IPS-NIHi7 (cell line): ENCODE results near the gene RSAD2.
"Not testable (repeated sequence)": the region's sequence is repeated elsewhere in the genome, so short reads cannot be mapped to it uniquely, and the experiment has no call there.

ENCODE experiments used
- DNase-seq: peaks from one replicate; pipeline ENCODE4 v3.0.0; 2012; ENCODE audit warnings: mixed read lengths; ENCODE audit errors: extremely low spot score

RSAD2 gene, protein sequence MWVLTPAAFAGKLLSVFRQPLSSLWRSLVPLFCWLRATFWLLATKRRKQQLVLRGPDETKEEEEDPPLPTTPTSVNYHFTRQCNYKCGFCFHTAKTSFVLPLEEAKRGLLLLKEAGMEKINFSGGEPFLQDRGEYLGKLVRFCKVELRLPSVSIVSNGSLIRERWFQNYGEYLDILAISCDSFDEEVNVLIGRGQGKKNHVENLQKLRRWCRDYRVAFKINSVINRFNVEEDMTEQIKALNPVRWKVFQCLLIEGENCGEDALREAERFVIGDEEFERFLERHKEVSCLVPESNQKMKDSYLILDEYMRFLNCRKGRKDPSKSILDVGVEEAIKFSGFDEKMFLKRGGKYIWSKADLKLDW

DNA sequence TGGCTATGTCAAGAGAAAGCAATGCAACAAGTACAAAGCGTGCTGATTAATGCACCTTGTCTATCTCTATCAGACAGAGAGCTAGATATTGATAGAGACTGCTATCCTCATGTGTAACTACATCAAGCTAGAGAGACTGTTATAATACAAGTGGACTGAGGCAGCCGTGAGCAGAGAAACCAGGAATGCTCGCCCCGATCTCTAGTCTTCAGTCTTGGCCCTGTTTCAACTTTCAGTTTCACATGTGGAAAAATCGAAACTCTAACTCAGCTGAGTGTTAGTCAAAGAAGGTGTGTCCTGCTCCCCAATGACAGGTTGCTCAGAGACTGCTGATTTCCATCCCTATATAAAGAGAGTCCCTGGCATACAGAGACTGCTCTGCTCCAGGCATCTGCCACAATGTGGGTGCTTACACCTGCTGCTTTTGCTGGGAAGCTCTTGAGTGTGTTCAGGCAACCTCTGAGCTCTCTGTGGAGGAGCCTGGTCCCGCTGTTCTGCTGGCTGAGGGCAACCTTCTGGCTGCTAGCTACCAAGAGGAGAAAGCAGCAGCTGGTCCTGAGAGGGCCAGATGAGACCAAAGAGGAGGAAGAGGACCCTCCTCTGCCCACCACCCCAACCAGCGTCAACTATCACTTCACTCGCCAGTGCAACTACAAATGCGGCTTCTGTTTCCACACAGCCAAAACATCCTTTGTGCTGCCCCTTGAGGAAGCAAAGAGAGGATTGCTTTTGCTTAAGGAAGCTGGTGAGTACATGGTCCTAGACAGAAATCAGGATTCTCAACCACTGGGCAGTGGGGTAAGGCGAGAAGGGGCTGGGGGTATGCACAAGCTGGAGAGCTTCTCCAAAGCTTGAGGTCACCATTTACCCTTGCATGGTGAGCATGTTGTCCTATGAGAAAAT lies at the start of gene RSAD2:
Gene RSAD2 (plus strand): TSS at position 376 of the 903 bp plus-strand sequence. CDS start 24 bp downstream, at position 400.
- DNase-seq = no peak

DNA sequence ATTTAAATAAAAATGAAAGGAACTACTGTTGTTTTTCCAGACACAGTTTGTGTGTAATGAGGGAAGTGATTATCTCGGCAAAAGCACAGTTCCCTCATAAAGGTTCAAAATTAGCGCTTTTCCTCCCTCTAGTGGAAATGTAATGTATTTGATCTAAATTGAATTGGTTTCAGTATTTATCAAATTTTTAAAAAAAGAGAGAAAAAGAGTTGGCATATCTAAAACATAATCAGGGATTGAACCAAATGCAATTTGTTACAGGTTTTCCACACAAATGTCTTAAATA lies 49.3 kb upstream of the RSAD2 start:
- peak; percentile 16 for DNase-seq

DNA sequence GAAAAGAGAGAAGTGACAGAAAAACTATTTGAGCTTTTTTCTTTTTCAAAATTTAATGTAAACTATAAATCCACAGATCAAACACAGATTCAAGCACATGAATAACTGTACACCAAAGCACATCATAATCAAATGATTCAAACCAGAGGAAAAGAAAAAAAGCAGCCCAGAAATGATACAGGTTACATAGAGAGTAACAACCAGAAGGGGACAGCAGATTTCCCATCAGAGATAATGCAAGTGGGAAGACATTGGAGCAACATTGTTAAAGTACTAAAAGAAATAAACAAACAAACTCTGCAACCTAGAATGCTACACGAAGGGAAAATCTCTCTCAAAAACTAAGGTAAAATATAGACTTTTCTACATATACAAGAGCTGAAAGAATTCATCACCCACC lies 46.3 kb upstream of the RSAD2 start:
- no peak for DNase-seq

DNA sequence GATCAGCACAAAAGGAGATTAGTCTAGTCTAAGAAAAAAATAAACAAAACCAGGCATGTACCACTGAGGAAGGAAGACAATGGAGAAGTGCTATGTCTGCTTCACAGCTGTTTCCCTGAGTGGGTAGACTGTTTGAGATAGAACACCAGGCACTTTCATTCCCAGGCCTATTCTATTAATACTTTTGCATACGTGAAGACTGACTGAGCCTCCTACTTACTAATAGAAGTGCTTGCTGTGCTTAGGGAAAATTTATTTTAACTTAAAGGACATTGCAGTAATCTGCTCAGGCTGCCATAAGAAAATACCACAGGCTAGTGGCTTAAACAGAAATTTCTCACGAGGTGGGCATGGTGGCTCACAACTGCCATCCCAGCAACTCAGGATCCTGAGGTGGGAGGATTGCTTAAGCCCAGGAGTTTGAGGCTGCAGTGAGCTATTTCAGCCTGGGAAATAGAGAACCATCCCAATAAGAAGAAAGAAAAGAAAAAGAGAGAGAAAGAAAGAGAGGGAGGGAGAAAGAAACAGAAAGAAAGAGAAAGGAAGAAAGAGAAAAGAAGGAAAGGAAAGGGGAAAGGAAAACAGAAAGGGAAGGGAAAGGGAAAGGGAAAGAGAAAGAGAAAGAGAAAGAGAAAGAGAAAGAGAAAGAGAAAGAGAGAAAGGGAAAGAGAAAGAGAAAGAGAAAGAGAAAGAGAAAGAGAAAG lies 44.8 kb upstream of the RSAD2 start:
- DNase-seq = no peak

DNA sequence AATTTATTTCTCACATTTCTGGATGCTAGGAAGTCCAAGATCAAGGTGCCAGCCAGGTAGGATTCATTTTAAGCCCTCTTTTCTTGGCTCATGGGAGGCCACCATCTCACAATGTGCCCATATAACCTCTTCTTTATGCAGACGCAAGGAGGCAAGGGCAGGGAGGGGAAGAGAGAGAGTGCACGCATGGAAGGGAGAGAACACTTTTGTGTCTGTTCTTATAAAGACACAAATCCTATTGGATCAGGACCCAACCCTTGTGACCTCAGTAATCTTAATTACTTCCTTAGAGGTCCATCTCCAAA lies 44.3 kb upstream of the RSAD2 start:
- DNase-seq = no peak

DNA sequence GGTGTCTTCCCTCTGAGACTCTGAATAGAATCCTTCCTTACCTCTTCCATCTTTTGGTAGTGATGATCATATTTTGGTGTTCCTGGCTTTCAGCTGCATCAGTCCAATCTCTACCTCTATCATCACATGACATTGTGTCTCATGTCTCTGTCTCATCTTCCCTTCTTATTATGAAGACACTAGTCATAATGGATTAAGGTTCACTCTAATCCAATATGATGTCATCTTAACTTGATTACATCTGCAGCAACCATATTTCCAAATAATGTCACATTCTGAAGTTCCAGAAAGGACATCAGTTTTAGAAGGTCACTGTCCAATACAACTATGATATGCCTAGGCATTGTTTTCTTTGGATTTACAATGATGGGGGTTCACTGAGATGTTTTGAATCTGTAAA lies 43.4 kb upstream of the RSAD2 start:
- no peak for DNase-seq

DNA sequence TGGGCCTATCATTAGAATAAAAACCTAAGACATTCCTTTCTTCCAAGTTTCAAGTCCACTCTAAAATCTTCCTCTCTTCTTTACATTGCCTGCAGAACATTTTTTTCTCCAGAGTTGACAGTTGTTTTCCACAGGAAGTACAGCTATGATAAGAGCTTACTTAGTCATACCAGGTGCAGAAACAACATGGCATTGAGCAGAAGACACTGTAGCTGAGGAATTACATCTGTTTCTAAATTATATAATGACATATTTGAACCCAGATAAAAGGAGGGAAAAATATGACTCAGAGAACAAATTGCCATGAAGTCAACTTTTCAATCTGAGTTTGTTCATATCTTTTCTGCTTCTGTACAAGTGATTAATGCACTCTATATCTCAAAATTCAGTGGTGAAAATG lies 42.1 kb upstream of the RSAD2 start:
- no peak for DNase-seq

DNA sequence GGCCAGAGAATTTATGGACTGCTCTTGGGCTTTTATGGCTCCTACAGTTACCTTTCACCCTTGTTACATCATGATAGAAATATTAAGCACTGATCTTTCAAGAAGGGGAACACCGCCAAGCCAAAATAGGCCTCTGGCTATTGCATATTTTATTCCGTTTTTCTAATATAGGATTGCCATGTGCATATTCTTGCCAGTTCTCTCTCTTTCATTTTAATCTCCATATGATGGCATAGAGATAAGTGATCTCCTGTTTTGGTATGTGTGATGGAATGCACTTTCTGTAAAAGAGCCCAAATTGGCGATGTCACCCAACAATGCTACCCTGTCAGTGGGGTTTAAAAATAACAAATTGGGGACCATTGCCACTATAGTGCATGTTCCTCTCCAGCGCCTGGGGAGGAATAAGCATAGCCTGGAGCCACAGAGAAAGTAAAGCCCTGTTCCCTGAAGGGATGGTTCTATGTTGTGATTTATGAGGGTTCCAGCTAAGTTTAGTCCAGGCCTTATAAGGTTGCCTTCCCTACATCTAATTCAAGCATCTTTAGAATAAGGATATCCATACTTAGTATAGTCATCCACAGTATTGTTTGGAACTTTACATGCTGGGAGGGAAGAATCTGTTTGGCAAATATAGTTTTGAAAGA lies 38.8 kb upstream of the RSAD2 start:
- no peak for DNase-seq

DNA sequence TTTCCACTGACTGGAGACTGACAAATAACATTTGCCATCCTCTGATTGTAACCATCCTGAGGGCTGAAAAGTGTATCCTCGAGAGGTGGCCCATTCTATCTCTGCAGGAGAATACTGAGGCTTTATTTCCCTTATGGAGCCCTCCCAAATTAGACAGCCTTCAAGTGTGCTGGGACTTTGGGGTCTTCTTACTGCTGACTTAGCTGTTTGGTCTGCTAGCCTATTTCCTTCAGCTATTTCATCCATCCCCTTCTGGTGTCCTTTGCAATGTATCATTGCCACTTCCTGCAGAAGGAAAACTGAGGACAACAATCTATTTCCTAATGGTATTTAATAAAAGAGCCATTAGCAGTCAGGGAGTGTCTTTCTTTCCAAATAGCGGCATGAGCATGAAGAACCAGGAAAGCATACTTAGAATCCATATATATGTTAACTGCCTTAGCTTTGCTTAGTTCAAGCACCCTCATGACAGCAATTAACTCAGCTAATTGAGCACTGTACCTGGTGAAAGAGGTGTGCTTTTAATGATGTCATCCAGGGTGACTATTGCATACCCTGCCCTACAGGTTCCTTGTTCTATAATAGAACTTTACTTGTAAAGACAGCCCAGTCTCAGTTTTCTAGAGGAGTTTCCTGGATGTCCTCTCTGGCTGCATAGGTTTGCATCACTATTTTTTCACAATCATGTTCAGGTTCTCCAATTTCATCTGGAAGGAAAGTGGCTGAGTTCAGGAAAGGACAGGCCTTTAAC lies 35.9 kb upstream of the RSAD2 start:
- no peak for DNase-seq

DNA sequence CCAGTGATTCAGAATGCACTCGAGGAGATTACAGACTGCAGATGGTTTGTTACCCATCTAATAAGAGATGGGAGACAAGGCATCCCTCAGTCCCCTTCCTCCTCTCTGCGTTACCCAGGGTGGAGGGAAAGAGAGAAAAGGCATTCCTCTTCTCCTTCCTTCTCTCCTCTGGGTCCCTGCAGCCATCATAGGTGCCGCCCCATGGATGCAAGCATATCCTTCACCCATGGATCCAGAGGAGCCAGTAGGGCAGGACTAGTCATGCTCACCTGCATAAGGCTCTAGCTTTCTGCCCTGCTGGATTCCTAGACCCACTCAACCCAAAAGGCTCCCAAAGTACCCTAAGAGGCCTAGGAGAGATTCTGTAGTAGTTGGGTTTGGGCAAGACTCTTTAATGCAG lies 32.3 kb upstream of the RSAD2 start:
- DNase-seq = no peak

DNA sequence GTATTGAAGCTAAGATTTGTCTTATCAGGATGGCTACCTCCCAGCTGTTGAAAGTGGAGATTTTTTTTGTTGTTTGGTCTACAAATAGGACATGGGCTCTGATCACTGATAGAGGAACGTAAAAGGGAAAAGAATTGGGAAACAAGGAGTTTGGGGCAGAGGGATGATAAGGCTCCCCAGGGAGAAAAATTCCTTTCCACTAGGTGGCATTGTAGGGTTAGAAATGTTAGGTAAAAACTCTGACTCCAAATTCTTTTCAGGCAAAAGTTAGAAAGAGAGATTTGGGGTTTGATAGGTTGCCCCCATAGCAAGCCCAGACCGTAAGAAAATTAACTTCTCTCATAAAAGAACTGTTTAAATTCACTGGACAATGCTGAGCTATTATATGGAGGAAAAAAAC lies 31.7 kb upstream of the RSAD2 start:
- no peak for DNase-seq

DNA sequence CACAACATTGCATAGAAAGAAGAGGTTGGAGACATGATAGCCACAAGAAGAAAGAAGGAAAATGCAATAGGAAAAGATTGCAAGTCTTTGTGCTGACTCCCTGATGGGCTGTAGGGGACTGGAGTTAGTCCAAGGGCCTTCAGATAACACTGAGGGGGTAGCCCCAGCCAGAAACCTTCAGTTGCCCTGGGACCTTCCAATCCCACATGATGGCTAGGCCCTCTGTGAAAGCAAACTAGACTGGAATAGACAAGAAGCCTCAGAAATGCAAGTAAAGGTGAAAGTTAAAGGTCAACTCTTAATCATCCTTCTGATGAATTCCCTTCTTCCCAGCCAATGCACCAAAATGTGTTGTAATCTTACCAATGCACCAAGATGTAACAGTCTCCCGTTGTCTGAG lies 31.0 kb upstream of the RSAD2 start:
- DNase-seq = no peak

DNA sequence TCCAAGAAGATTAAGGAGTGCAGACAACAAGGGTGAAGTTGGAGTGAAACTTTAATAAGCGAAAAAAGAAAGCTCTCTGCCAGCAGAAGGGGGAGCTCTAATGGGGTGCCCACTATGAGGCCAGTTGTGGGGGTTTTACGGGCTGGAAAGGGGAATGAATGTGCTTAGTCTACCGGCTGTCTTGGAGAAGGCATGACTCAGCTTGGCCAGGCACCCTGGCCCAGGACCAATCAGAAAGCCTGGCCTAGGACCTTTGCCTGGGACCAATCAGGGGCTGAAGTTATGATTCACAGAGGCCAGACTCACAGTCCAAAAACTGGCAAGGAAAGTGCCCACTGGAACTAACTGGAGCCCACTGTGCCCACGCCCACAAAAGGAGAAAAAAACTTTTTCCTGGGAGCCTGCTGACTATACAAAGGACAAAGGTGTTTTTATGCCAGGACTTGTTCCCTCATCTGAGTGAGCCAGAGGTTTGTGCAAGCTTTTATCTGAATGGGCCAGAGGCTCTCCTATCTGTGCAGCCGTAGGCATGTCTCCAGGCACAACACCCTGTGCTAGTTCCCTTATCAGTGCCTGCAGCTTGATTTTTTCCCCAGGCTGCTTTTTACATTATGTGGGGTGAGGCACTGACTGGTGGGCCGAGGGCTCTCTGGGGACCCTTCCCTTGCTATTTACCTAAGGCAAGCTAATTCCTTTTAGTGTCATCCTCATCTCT lies 30.5 kb upstream of the RSAD2 start:
- no peak for DNase-seq

DNA sequence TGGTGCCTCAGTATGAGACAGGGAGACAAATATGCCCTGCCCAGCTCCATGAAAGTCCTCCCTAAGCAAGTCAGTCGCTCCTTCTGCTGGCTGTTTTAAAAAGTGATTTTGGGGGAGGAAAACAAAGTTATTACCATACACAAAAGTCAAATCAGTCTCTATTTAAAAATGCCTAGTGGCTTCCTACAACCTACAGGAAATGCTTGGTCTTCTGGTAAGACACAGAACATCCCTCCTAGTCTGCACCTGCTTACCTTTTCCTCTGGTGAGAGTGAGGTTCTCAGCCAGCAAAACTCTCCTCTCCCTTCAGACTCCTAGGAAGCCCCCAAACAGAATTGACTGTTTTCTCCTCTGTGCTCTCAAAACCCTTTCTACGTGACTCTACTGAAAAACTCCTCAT lies 25.4 kb upstream of the RSAD2 start:
- no peak for DNase-seq

DNA sequence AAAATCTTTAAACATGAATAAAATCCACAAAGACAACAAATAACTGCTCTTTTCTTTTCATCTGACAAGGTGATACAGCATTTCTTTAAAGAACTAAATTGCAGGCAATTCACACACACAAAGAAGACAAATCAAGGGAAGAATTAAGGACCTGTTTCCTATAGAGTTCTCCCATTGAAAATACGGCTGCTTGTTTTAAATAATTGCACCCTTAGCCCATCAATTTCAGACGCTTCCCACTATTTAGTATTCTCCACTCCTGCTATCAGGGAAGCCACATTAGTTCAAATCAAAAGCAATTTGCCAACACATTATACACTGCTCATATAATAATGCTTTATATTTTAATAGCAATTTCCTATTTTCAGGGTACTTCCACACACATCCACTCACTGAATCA lies 23.2 kb upstream of the RSAD2 start:
- no peak for DNase-seq

DNA sequence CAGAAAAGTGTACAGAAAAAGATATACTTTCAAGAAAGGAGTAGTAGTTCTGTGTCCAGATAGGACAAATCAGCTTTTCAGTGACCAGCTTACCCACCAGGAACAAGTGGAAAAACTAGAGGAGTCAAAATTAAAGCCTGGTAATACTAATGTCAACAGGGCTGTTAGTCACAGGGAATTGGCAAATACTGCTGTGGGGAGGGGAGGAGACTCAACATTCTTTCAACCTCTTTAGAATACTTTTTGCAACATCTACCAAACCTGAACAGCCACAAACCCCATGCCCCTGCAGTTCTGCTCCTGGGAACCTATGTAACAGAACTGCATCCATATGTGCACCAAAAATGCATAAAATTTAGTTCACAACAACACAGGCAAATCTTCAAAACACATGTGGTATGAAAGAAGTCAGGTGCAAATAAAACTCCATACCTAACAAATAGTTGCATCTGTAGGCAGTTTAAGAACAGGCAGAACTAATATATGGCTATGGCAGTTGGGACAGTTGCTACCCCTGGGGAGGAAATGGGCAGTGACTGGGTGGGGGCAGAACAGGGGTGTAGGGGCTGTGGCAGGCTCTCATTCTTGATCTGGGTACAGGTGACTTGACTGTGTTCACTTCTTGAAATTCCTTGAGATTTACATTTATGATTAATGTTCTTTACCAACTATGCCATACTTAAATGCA lies 21.6 kb upstream of the RSAD2 start:
- no peak for DNase-seq

DNA sequence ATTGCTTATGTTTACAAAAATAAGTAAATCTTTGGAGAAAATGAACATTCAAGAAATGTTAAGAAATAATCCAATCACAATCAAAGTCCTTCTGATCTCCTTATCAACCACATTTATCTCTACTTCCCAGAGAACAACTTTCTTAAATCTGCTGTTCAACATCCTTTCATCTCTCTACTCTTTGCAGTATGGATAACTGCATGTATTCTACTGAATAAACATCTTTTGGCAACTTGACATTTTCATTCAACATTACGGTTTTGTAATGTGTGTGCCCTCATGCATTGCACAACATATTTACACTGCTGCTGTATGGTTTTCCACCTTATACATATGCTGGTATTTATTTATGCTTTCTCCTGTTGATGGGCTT lies 21.0 kb upstream of the RSAD2 start:
- DNase-seq = no peak

DNA sequence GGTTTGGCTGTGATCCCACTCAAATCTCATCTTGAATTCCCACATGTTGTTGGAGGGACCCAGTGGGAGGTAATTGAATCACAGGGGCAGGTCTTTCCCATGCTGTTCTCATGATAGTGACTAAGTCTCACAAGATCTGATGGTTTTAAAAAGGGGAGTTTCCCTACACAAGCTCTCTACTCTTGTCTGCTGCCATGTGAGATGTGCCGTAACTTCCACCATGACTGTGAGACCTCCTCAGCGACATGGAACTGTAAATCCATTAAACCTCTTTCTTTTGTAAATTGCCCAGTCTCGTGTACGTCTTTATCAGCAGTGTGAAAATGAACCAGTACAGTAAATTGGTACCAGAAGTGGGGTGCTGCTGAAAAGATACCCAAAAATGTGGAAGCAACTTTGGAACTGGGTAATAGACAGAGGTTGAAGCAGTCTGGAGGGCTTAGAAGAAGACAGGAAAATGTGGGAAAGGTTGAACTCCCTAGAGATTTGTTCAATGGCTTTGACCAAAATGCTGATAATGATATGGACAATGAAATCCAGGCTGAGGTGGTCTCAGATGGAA lies 19.0 kb upstream of the RSAD2 start:
- not testable (repeated sequence) for DNase-seq

DNA sequence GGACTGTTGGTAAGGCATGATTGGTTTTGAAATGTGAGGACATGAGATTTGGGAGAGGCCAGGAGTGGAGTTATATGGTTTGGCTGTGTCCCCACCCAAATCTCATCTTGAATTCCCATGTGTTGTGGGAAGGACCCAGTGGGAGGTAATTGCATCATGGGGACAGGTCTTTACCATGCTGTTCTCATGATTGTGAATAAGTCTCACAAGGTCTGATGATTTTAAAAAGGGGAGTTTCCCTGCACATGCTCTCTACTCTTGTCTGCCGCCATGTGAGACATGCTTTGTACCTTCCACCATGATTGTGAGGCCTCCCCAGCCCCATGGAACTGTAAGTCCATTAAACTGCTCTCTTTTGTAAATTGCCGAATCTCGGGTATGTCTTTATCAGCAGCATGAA lies 17.3 kb upstream of the RSAD2 start:
- DNase-seq = no peak

DNA sequence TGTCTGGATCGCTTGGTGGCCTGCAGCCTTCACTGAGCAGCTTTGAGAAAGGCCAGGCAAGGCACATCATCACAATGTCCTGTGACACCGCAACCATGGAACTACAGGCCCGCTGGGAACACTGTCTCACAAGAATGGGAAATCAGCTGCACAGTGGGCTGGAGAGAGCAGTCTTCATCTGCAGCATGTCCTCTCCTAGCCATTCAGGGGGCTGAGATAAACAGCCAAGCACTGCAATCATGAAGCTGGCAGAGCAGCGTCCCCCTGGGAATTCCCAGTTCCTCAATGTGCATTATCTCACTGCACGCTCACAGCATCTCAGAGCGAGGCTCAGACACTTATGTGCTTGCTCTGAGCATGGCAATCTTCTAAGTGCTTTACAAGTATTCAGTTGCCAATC lies 13.8 kb upstream of the RSAD2 start:
- no peak for DNase-seq
